OCI-LY7 (cell line): ENCODE measurements around the gene MAP1B. TPM values are rescaled to one million over a fixed set of nuclear protein-coding genes. Genes with fewer than 3 reads are reported as not detected.

Experiments used
- BruUV-seq: library from RNA; stranded (reverse); fragments of 400-500 nt; replicated peaks from 2 replicates; lab custom pipeline; 2021; lab: Mats Ljungman, UMichigan
- CTCF ChIA-PET: fragments of 300-600 bp; sonication (Branson Sonifier 250); formaldehyde crosslinking; loops from one replicate; lab custom pipeline; 2022; ENCODE audit warnings: antibody characterized with exemption; ENCODE audit not compliant: unreplicated experiment; lab: Charles Lee
- POLR2A ChIA-PET: fragments of 300-600 bp; sonication (Branson Sonifier 250); formaldehyde crosslinking; loops from one replicate; lab custom pipeline; 2022; ENCODE audit warnings: antibody characterized with exemption; lab: Charles Lee
- DNase-seq: peaks from one replicate; pipeline ENCODE4 v3.0.0-alpha.2; 2015; ENCODE audit warnings: low spot score
- H2AFZ ChIP-seq: fragments of 200-600 bp; sonication (generic), shearing (Covaris generic); 2 replicates; pipeline ENCODE4 v1.6.1; 2014; ENCODE audit warnings: mild to moderate bottlenecking, antibody characterized with exemption, low read length, moderate library complexity
- H3K27ac ChIP-seq: fragments of 200-600 bp; sonication (generic); 2 replicates; pipeline ENCODE4 v1.5.1; 2014; ENCODE audit warnings: mixed run types, low read depth, mild to moderate bottlenecking, moderate library complexity, low read length, inconsistent platforms; ENCODE audit not compliant: poor library complexity, severe bottlenecking
- H3K36me3 ChIP-seq: fragments of 200-600 bp; sonication (generic); 2 replicates; pipeline ENCODE4 v1.6.1; 2014; ENCODE audit warnings: mild to moderate bottlenecking, antibody characterized with exemption, low read length, moderate library complexity, mixed read lengths; ENCODE audit not compliant: insufficient read depth
- H3K4me1 ChIP-seq: fragments of 200-600 bp; sonication (generic); 2 replicates; pipeline ENCODE4 v1.5.1; 2014; ENCODE audit warnings: mild to moderate bottlenecking, low read length; ENCODE audit not compliant: insufficient read depth, poor library complexity, severe bottlenecking
- H3K4me2 ChIP-seq: fragments of 200-600 bp; sonication (generic); 2 replicates; pipeline ENCODE4 v1.6.1; 2014; ENCODE audit warnings: mild to moderate bottlenecking, low read length
- H3K4me3 ChIP-seq: fragments of 200-600 bp; sonication (generic); 2 replicates; pipeline ENCODE4 v1.5.1; 2014; ENCODE audit warnings: mild to moderate bottlenecking, low read depth, low read length; ENCODE audit not compliant: poor library complexity, severe bottlenecking
- H3K79me2 ChIP-seq: fragments of 200-600 bp; sonication (generic); 2 replicates; pipeline ENCODE4 v1.6.1; 2016; ENCODE audit warnings: low read depth, mild to moderate bottlenecking, low read length, moderate library complexity, mixed read lengths; ENCODE audit not compliant: insufficient read depth
- H3K9me2 ChIP-seq: fragments of 200-600 bp; sonication (generic); 2 replicates; pipeline ENCODE4 v1.6.1; 2016; ENCODE audit warnings: mild to moderate bottlenecking, low read length, mixed read lengths; ENCODE audit not compliant: insufficient read depth
- H3K9me3 ChIP-seq: fragments of 200-600 bp; sonication (generic); 2 replicates; pipeline ENCODE4 v1.6.1; 2014; ENCODE audit warnings: mild to moderate bottlenecking, mixed run types, low read length, mixed read lengths
- H4K20me1 ChIP-seq: fragments of 200-600 bp; sonication (generic); 2 replicates; pipeline ENCODE4 v1.6.1; 2014; ENCODE audit warnings: mild to moderate bottlenecking, antibody characterized with exemption, low read length, moderate library complexity, mixed read lengths; ENCODE audit not compliant: insufficient read depth
- CTCF ChIP-seq: fragments of 200-600 bp; sonication (generic); conservative IDR thresholded peaks from 2 replicates; pipeline ENCODE4 v1.5.1; 2014; ENCODE audit warnings: mild to moderate bottlenecking, antibody characterized with exemption, low read length, moderate library complexity, mixed read lengths
- EZH2phosphoT487 ChIP-seq: fragments of 200-600 bp; sonication (generic); IDR thresholded peaks from 2 replicates; pipeline ENCODE4 v1.6.1; 2018; ENCODE audit warnings: low read depth, borderline replicate concordance, mild to moderate bottlenecking, mixed run types, antibody characterized with exemption, low read length, moderate library complexity, mixed read lengths
- intact Hi-C: fragments of 100-400 bp; cut with micrococcal nuclease; formaldehyde crosslinking; loops from one replicate; pipeline ENCODE4 v1.10.0; 2022; ENCODE audit not compliant: unreplicated experiment
- total RNA-seq, 2 experiments: library from RNA; depleted of rRNA in 1 of 2; stranded (reverse); fragments of >200 nt in 1 of 2; shearing (Covaris generic) in 1 of 2; gene quantifications; 2 replicates each; pipeline ENCODE4 v1.2.3, GENCODE V29; 2014 to 2022

MAP1B gene
- total RNA-seq, 2 experiments from 2014 or later: not detected

DNA sequence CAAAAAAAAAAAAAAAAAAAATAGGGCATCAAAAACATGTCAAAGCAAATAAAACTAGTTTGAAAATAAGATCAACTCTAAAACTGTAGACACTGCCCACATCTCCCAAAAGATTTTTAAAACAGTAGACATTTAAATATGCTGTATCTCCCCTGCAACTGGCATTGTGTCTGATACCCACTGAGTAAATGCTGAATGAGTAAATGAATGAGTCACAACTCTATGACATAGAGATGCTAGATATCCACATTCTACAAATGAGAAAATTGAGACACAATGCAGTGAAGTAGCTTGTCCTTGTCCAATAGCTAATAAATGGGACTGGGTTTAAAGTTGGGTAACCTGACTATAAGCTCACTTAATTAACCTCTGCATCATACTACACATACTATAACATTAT, 14.1 kb upstream of the MAP1B start:
- TF ChIP-seq CTCF: no peak
- TF ChIP-seq EZH2phosphoT487: no peak
- intact Hi-C loops: no loop called here
- CTCF ChIA-PET: no interaction called here

DNA sequence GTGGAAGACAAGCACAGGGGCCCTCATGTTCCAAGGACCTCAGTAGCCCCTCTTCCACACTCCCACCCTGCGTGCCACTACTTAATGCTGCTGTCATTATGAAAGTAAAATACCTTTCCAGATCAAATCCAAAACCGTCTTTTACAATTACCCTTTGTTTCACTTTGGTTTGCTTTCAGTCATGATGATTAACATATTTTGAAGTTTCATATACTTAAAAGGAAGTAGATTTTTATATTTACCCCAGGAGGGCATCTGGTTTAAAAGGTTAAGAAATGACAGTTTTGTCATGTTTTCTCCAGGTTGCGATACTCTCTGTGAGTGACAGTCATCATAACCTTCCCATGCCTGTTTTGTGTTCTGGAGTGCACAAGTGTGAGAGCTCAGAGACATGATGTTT, 13.5 kb upstream of the MAP1B start:
- H3K4me2 ChIP-seq: no peak overlapping the region

More for the DNA sequence above, 14.1 kb upstream of the MAP1B start:
- H3K79me2 ChIP-seq: no peaks in the 10 kb centered on the region
- no peak overlapping the region for H3K4me2 ChIP-seq
- no peak overlapping the region for H3K4me3 ChIP-seq
- no peaks in the 10 kb centered on the region for H3K4me1 ChIP-seq
- POLR2A ChIA-PET: no interaction called here
- no TSS peak for BruUV-seq
- no peaks in the 10 kb centered on the region for H4K20me1 ChIP-seq
- no peak overlapping the region for H3K27ac ChIP-seq
- no peaks in the 10 kb centered on the region for H3K9me2 ChIP-seq
- DNase-seq: no peak
- no peaks in the 10 kb centered on the region for H3K36me3 ChIP-seq
- H2AFZ ChIP-seq: no peak overlapping the region
- H3K9me3 ChIP-seq: no peaks in the 10 kb centered on the region

More for the DNA sequence above, 13.5 kb upstream of the MAP1B start:
- Histone ChIP-seq H2AFZ (no peak overlapping the region), H3K9me2 (no peaks in the 10 kb centered on the region), H4K20me1 (no peaks in the 10 kb centered on the region), H3K79me2 (no peaks in the 10 kb centered on the region), H3K9me3 (no peaks in the 10 kb centered on the region), H3K4me3 (no peak overlapping the region), H3K4me1 (no peaks in the 10 kb centered on the region), H3K36me3 (no peaks in the 10 kb centered on the region), H3K27ac (no peak overlapping the region)
- ChIA-PET POLR2A (no interaction called here), CTCF (no interaction called here)
- intact Hi-C loops: no loop called here
- no peak for DNase-seq
- TF ChIP-seq CTCF (no peak), EZH2phosphoT487 (no peak)
- BruUV-seq: no TSS peak
